IMR-90 (cell line): ENCODE results near the gene UNC5A. TPM values are rescaled to one million over a fixed set of nuclear protein-coding genes. Genes with fewer than 3 reads are reported as not detected.

ENCODE experiments used
- ATAC-seq: fragments of 200-7000 bp; cut with Tn5 transposase; 2 replicates; pipeline ENCODE4 v1.9.1; 2020; ENCODE audit warnings: low read depth, mild to moderate bottlenecking, moderate library complexity
- BruUV-seq: library from RNA; stranded (reverse); fragments of 400-500 nt; replicated peaks from 2 replicates; lab custom pipeline; 2021; lab: Mats Ljungman, UMichigan
- CTCF ChIA-PET: fragments of 300-600 bp; formaldehyde crosslinking; extraction: SDS; loops from one replicate; lab custom pipeline; 2021; ENCODE audit warnings: antibody characterized with exemption; lab: Yijun Ruan, JAX
- POLR2A ChIA-PET: fragments of 300-600 bp; sonication (Branson Sonifier 250); formaldehyde crosslinking; loops from one replicate; lab custom pipeline; 2022; ENCODE audit warnings: antibody characterized with exemption; ENCODE audit not compliant: unreplicated experiment; lab: Charles Lee
- DNase-seq: peaks from one replicate; pipeline ENCODE4 v3.0.0; 2013
- H2AFZ ChIP-seq: replicated peaks from 2 replicates; pipeline ENCODE3; 2013; ENCODE audit warnings: low read length, mild to moderate bottlenecking; ENCODE audit not compliant: poor library complexity
- H2AK5ac ChIP-seq: 2 replicates; pipeline ENCODE4 v1.6.1; 2013; ENCODE audit warnings: low read depth, low read length, inconsistent platforms
- H2AK9ac ChIP-seq: replicated peaks from 2 replicates; pipeline ENCODE3; 2013; ENCODE audit warnings: mild to moderate bottlenecking, low read depth, low read length, moderate library complexity; ENCODE audit not compliant: poor library complexity
- H2BK120ac ChIP-seq: 2 replicates; pipeline ENCODE4 v1.6.1; 2013; ENCODE audit warnings: low read depth, low read length, inconsistent platforms
- H2BK15ac ChIP-seq: 3 replicates; pipeline ENCODE4 v1.6.1; 2013; ENCODE audit warnings: low read depth, low read length, inconsistent platforms
- H2BK20ac ChIP-seq: 2 replicates; pipeline ENCODE4 v1.6.1; 2013; ENCODE audit warnings: low read depth, mild to moderate bottlenecking, inconsistent platforms, low read length, moderate library complexity
- H2BK5ac ChIP-seq: 2 replicates; pipeline ENCODE4 v1.6.1; 2013; ENCODE audit warnings: mild to moderate bottlenecking, low read depth, low read length, inconsistent platforms; ENCODE audit not compliant: poor library complexity, severe bottlenecking
- H3K14ac ChIP-seq: replicated peaks from 2 replicates; pipeline ENCODE4 v1.6.1; 2013; ENCODE audit warnings: low read depth, low read length, inconsistent platforms
- H3K18ac ChIP-seq: 2 replicates; pipeline ENCODE4 v1.6.1; 2013; ENCODE audit warnings: low read depth, low read length, control low read depth
- H3K23ac ChIP-seq: 2 replicates; pipeline ENCODE4 v1.6.1; 2013; ENCODE audit warnings: low read depth, low read length, inconsistent platforms
- H3K27ac ChIP-seq: 2 replicates; pipeline ENCODE4 v1.5.1; 2013; ENCODE audit warnings: mild to moderate bottlenecking, control low read depth, low read length; ENCODE audit not compliant: insufficient read depth
- H3K27me3 ChIP-seq: 2 replicates; pipeline ENCODE4 v1.6.1; 2013; ENCODE audit warnings: low read length; ENCODE audit not compliant: control insufficient read depth, insufficient read depth
- H3K36me3 ChIP-seq: 2 replicates; pipeline ENCODE4 v1.6.1; 2013; ENCODE audit warnings: low read length, mixed read lengths; ENCODE audit not compliant: control insufficient read depth, insufficient read depth
- H3K4ac ChIP-seq: 2 replicates; pipeline ENCODE4 v1.6.1; 2013; ENCODE audit warnings: low read depth, low read length, inconsistent platforms
- H3K4me1 ChIP-seq: 2 replicates; pipeline ENCODE4 v1.6.1; 2013; ENCODE audit warnings: low read length, mixed read lengths; ENCODE audit not compliant: control insufficient read depth, insufficient read depth
- H3K4me2 ChIP-seq: 2 replicates; pipeline ENCODE4 v1.6.1; 2013; ENCODE audit warnings: low read depth, mild to moderate bottlenecking, control low read depth, low read length, moderate library complexity
- H3K4me3 ChIP-seq: 2 replicates; pipeline ENCODE4 v1.5.1; 2013; ENCODE audit warnings: low read depth, mild to moderate bottlenecking, control low read depth, low read length, moderate library complexity; ENCODE audit not compliant: insufficient read depth
- H3K56ac ChIP-seq: 2 replicates; pipeline ENCODE4 v1.6.1; 2013; ENCODE audit warnings: low read length, inconsistent platforms; ENCODE audit not compliant: insufficient read depth; ENCODE audit errors: extremely low read depth
- H3K79me1 ChIP-seq, 2 experiments: 2 replicates each; pipeline ENCODE4 v1.6.1; 2013; ENCODE audit warnings: low read length in 2 of 2, inconsistent platforms in 1 of 2, low read depth in 1 of 2
- H3K9ac ChIP-seq: 2 replicates; pipeline ENCODE4 v1.6.1; 2013; ENCODE audit warnings: low read depth, low read length, control low read depth
- H3K9me1 ChIP-seq: 2 replicates; pipeline ENCODE4 v1.6.1; 2013; ENCODE audit warnings: low read length, inconsistent platforms; ENCODE audit not compliant: insufficient read depth
- H3K9me3 ChIP-seq: 2 replicates; pipeline ENCODE4 v1.6.1; 2013; ENCODE audit warnings: low read length; ENCODE audit not compliant: control insufficient read depth, insufficient read depth
- H4K20me1 ChIP-seq: 2 replicates; pipeline ENCODE4 v1.6.1; 2013; ENCODE audit warnings: low read length, inconsistent platforms; ENCODE audit not compliant: insufficient read depth
- H4K5ac ChIP-seq: 2 replicates; pipeline ENCODE4 v1.6.1; 2013; ENCODE audit warnings: mild to moderate bottlenecking, low read depth, low read length, control low read depth
- H4K8ac ChIP-seq, 2 experiments: 2 replicates each; pipeline ENCODE4 v1.6.1; 2013; ENCODE audit warnings: low read depth in 2 of 2, low read length in 2 of 2, control low read depth in 1 of 2, inconsistent platforms in 1 of 2
- H4K91ac ChIP-seq: 2 replicates; pipeline ENCODE4 v1.6.1; 2013; ENCODE audit warnings: low read depth, low read length, inconsistent platforms; ENCODE audit not compliant: insufficient read depth
- CEBPB ChIP-seq: IDR thresholded peaks from 2 replicates; pipeline ENCODE4 v1.6.1; 2012; ENCODE audit warnings: low read depth, low read length, improper control_type of control experiment
- CHD1 ChIP-seq: IDR thresholded peaks from 2 replicates; pipeline ENCODE4 v1.6.1; 2012; ENCODE audit warnings: low read depth, low read length, improper control_type of control experiment
- ELK1 ChIP-seq: fragments of 150-350 bp; IDR thresholded peaks from 2 replicates; pipeline ENCODE4 v1.6.1; 2016; ENCODE audit warnings: low read depth, mild to moderate bottlenecking, low read length, moderate library complexity, borderline replicate concordance
- FOS ChIP-seq: fragments of 150-350 bp; IDR thresholded peaks from 2 replicates; pipeline ENCODE4 v1.6.1; 2016; ENCODE audit warnings: low read depth, low read length
- MAFK ChIP-seq: IDR thresholded peaks from 2 replicates; pipeline ENCODE4 v1.6.1; 2012; ENCODE audit warnings: low read depth, low read length, improper control_type of control experiment
- MAZ ChIP-seq: IDR thresholded peaks from 2 replicates; pipeline ENCODE4 v1.6.1; 2012; ENCODE audit warnings: low read depth, mild to moderate bottlenecking, low read length, improper control_type of control experiment, moderate library complexity, borderline replicate concordance
- MXI1 ChIP-seq: IDR thresholded peaks from 2 replicates; pipeline ENCODE4 v1.6.1; 2012; ENCODE audit warnings: low read depth, mild to moderate bottlenecking, low read length, moderate library complexity, borderline replicate concordance
- NFE2L2 ChIP-seq: fragments of 150-350 bp; IDR thresholded peaks from 2 replicates; pipeline ENCODE4 v1.6.1; 2016; ENCODE audit warnings: low read depth, mild to moderate bottlenecking, low read length
- POLR2A ChIP-seq: IDR thresholded peaks from 2 replicates; pipeline ENCODE4 v1.6.1; 2012; ENCODE audit warnings: mild to moderate bottlenecking, low read depth, low read length
- RAD21 ChIP-seq: IDR thresholded peaks from 2 replicates; pipeline ENCODE4 v1.6.1; 2012; ENCODE audit warnings: low read length, improper control_type of control experiment
- RCOR1 ChIP-seq: IDR thresholded peaks from 2 replicates; pipeline ENCODE4 v1.6.1; 2012; ENCODE audit warnings: mild to moderate bottlenecking, low read length, improper control_type of control experiment; ENCODE audit not compliant: insufficient replicate concordance
- RFX5 ChIP-seq: IDR thresholded peaks from 2 replicates; pipeline ENCODE4 v1.8.0; 2012; ENCODE audit warnings: low read depth, mild to moderate bottlenecking, low read length, moderate library complexity
- SMC3 ChIP-seq: fragments of 150-350 bp; IDR thresholded peaks from 2 replicates; pipeline ENCODE4 v1.6.1; 2016; ENCODE audit warnings: low read depth, mild to moderate bottlenecking, antibody characterized with exemption, low read length, moderate library complexity
- USF2 ChIP-seq: fragments of 150-350 bp; IDR thresholded peaks from 2 replicates; pipeline ENCODE4 v1.6.1; 2017; ENCODE audit warnings: mild to moderate bottlenecking, antibody characterized with exemption, low read length, low read depth
- WGBS, 2 experiments: methylation state at CpG; one replicate each; pipeline versions ENCODE4 v1.1.5 to v1.1.7; 2013; ENCODE audit warnings: missing lambda C conversion rate in 2 of 2; ENCODE audit not compliant: insufficient read length in 1 of 2; ENCODE audit errors: extremely low coverage in 2 of 2; 5-methylcytosine and 5-hydroxymethylcytosine counted together
- dilution Hi-C: fragments of 300-500 bp; cut with HindIII; formaldehyde crosslinking; loops from one replicate; pipeline ENCODE4 v1.14.3; 2018; ENCODE audit warnings: low sequenced_read_pairs; ENCODE audit not compliant: unreplicated experiment
- in situ Hi-C: fragments of 300-500 bp; cut with MboI; formaldehyde crosslinking; loops from 3 replicates; pipeline ENCODE4 v1.14.3; 2019; ENCODE audit warnings: low sequenced_read_pairs, inconsistent platforms, mixed read lengths
- intact Hi-C: fragments of 100-400 bp; cut with micrococcal nuclease; formaldehyde crosslinking; loops from 2 replicates; pipeline ENCODE4 v1.10.0; 2022
- polyA plus RNA-seq, 3 experiments: library from polyadenylated mRNA; depleted of rRNA; stranded (reverse); fragments of >200 nt; gene quantifications; 2 replicates each; pipeline ENCODE4 v1.2.3, GENCODE V29; 2012; ENCODE audit warnings: low replicate concordance in 1 of 3
- total RNA-seq: library from RNA; depleted of rRNA; stranded (reverse); fragments of >200 nt; gene quantifications from 2 replicates; pipeline ENCODE4 v1.2.3, GENCODE V29; 2012

The UNC5A gene
- total and polyA plus RNA-seq, 2 of the 4 experiments (the other 2 are of a cell fraction) = not detected

- Histone ChIP-seq H2AK9ac (no peak overlapping the region), H3K4me1 (no peaks in the 10 kb centered on the region), H2BK15ac (no peak overlapping the region), H3K27ac (no peak overlapping the region), H3K4me3 (no peak overlapping the region), H3K27me3 (peaks cover 53% of the 10 kb centered on the region), H2BK20ac (no peak overlapping the region), H3K23ac (no peak overlapping the region), H3K79me1 (no peaks in the 10 kb centered on the region), H3K14ac (no peak overlapping the region), H3K4me2 (no peak overlapping the region), H4K8ac (no peak overlapping the region), H4K5ac (no peak overlapping the region), H4K91ac (no peak overlapping the region), H3K36me3 (no peaks in the 10 kb centered on the region), H2AK5ac (no peak overlapping the region), H3K9me3 (no peaks in the 10 kb centered on the region), H2BK5ac (no peak overlapping the region), H3K4ac (no peak overlapping the region), H3K18ac (no peak overlapping the region), H3K9ac (no peak overlapping the region), H3K9me1 (no peaks in the 10 kb centered on the region), H2AFZ (no peak overlapping the region), H3K56ac (no peak overlapping the region), H4K20me1 (no peaks in the 10 kb centered on the region), H2BK120ac (no peak overlapping the region)
- ChIA-PET CTCF (no interaction called here), POLR2A (no interaction called here)
- ATAC-seq (no peak), DNase-seq (no peak)
- in situ Hi-C loops = no loop called here
- TF ChIP-seq FOS (no peak), MAZ (no peak), ELK1 (no peak), MAFK (no peak), NFE2L2 (no peak), RFX5 (no peak), CHD1 (no peak), POLR2A (no peak), RCOR1 (no peak), CEBPB (no peak), SMC3 (no peak), RAD21 (no peak), MXI1 (no peak), USF2 (no peak)
- no TSS peak for BruUV-seq
- WGBS, 2 experiments = 79% methylated on average over 5 of the region's 20 CpGs; no CpG with 5 or more reads in 1 of the 2 experiments
- dilution Hi-C loops = no loop called here
- intact Hi-C loops = no loop called here
These were observed 58.4 kb downstream of the UNC5A start for GRCh38 chr5:176868731-176869130.
